ENCODE measurements around the gene GNS.

The GNS gene

GRCh38 chr12:64735442-64735841 is 23.8 kb downstream of the GNS start:
- ATAC-seq, result no peak

- ATAC-seq, result no peak
Observed at GRCh38 chr12:64733857-64734256, 25.3 kb downstream of the GNS start.

DNA sequence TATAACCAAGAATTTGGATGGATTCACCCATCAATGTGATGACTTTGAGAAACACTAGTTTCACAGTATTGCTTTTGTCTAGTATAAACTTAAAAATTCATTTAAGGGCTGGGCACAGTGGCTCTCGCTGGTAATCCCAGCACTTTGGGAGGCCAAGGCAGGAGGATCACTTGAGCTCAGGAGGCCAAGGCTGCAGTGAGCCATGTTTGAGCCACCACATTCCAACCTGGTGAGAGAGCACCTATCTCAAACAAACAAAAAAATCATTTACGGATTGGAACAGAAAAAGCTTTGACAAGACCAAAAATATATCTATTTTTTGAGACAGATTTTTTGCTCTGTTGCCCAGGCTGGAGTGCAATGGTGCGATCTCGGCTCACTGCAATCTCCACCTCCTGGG is 27.5 kb downstream of the GNS start:
- no peak for ATAC-seq

DNA sequence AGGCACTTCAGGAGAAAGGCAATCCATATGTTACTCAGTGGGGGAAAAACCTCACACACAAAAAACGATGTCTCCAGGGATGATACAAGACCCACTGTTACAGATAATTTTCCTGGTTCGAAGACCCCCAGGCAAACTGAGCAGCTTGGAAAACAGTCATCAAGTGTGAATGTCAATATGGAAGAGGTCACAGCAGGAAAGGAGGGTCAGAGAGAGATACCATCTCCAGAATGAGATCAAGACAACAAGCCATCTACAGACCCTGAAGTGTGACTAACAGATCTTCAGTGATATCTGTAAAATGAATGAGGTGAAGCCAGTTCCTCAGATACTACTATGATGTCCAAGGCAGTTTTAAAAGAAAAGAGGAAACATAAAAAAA is 28.6 kb downstream of the GNS start:
- peak in 1 of 2 donors; percentile 49 for ATAC-seq

GRCh38 chr12:64729909-64730587 is 29.2 kb downstream of the GNS start:
- peak in 1 of 2 donors; percentile 27 for ATAC-seq

DNA sequence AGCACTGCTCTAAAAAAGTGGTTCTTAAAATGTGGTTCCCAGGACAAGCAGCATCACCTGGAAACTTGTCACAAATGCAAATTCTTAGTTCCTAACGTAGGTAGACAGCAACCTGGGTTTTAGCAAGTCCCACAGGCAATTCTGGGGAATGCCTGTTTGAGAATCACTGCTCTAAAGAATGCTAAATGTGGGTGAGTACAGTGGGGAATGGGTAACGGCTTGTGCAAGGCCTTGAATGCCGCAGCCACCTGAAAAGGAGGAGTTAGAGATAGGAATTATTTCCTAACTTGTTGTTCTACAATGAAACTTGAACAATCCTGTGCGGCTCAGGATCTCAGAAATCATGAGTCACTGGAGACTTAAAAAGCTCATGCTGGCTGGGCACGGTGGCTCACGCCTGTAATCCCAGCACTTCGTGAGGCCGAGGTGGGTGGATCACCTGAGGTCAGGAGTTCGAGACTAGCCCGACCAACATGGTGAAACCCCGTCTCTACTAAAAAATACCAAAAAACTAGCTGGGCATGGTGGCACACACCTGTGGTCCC is 34.9 kb downstream of the GNS start:
- ATAC-seq, result no peak

GRCh38 chr12:64723630-64724029 is 35.6 kb downstream of the GNS start:
- ATAC-seq, result no peak

DNA sequence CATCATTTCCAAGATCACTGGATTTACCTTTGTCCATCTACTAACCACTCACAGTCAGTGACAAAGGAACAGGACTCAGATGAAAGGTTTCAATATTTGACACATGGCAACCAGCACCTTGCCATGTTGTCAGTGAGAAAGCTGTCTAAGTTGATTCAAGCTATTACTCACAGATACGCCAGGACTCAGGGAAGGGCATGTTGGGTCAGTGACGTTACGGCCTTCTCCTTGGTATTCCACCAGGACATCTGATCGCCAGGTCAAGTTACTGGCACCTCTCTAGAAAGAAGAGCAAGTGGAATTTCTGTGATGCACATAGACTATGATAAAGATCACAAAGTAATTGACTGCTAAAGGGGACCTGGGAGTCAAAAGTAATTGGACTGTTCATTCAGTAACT is 36.4 kb downstream of the GNS start:
- ATAC-seq, result no peak

DNA sequence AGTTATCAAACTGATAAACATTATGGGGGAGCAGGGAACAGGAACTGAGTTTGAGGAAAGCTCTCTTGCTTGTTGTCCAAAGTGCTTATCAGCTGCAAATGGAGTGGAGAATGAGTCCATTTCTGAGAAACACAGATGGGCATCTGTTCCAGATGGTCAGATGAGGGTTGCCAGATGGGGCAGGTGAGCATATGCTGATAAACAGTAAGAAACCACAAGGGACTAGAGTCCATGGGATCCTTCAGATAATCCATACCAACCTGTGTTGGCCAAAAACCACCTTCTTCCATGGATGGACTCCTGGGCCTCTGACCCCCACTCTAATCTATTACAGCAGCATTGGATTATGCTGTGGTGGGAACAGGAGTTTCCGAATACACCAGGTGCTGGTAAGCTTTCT is 38.3 kb downstream of the GNS start:
- no peak for ATAC-seq

DNA sequence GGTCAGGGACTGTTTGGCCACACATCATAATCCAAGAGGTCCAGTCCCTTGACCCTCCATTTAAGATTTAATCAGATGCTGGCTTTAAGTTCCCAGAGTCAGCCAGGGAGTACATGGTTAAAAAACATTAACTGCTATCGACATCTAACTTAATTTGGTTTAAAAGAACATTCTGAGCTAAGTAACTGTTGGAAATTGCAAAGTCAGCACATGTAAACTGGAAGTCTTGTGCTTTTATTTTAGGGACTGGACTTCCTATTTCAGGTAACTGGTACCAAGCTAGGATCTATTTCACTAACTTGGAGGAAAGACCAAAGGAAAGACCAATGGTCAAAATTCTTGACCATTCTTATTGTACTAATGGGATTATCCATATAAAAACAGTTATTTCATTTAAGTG is 40.6 kb downstream of the GNS start:
- no peak for ATAC-seq

GRCh38 chr12:64716839-64717455 is 42.3 kb downstream of the GNS start:
- no peak for ATAC-seq

DNA sequence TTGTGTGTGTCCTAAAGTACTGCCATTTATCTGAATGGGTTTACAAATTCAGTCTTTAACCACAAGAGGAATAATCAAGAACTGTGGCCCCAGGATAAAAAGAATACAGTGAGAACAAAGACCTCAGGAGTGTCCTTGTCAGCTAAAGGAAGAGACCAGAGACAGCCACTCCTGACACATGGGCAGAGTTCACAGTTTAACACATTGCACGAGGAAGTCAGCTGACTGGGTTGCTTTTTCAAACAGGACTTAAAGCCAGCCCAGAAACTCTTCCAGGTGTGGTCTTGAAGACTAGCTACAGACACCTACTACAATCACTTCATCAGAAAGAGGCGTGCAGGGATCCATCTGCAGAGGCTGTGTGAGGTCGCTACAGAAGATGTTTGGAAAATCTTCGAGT is 42.8 kb downstream of the GNS start:
- ATAC-seq, result no peak

- peak; percentile 89 to 94 for ATAC-seq
Observed at GRCh38 chr12:64714551-64714968, 44.6 kb downstream of the GNS start.

GRCh38 chr12:64713376-64713775 is 45.8 kb downstream of the GNS start:
- ATAC-seq, result no peak

DNA sequence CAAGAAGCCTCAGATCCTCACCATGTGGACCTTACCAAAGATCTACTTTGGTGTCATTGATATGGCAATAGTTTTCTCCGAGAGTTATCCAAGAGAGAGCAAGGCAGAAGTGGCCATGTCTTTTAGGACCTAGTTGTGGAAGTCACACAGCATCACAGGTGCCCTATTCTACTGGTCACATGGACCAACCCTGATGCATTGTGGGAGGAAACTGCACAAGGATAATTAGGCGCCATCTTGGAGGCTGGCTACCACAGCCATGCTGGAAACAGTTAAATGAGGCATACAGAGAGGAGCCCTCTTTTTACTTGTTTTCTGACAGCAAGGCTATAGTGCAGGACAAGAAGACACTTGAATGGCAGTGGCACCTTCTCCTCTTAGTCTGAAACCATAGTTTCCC is 49.8 kb downstream of the GNS start:
- ATAC-seq, result no peak

DNA sequence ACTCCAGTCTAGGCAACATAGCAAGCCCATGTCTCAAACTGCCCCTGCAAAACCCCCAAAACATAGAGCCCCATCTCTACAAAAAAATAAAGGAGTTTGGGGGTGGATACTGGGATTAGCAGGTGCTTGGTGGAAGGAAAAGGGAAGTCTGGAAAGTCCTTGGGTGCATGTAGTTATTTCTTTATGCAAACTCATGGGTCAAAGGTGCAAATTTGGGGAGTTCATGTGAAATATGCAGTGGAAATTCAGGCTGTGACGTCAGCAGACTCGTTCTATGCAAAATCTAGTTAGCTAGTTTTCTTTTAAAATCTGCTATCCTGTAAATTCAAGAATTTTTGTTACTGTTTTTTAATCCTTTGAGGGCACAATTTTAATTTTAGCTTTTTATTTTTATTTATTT is 51.3 kb downstream of the GNS start:
- ATAC-seq, result no peak

- no peak for ATAC-seq
Observed at GRCh38 chr12:64707362-64707761, 51.8 kb downstream of the GNS start.

- no peak for ATAC-seq
Observed at GRCh38 chr12:64706857-64707256, 52.3 kb downstream of the GNS start.

- no peak for ATAC-seq
Observed at GRCh38 chr12:64706306-64706705, 52.9 kb downstream of the GNS start.

- no peak for ATAC-seq
Observed at GRCh38 chr12:64701283-64701682, 57.9 kb downstream of the GNS start.

- peak; percentile 37 to 57 for ATAC-seq
Observed at GRCh38 chr12:64700532-64700931, 58.7 kb downstream of the GNS start.

DNA sequence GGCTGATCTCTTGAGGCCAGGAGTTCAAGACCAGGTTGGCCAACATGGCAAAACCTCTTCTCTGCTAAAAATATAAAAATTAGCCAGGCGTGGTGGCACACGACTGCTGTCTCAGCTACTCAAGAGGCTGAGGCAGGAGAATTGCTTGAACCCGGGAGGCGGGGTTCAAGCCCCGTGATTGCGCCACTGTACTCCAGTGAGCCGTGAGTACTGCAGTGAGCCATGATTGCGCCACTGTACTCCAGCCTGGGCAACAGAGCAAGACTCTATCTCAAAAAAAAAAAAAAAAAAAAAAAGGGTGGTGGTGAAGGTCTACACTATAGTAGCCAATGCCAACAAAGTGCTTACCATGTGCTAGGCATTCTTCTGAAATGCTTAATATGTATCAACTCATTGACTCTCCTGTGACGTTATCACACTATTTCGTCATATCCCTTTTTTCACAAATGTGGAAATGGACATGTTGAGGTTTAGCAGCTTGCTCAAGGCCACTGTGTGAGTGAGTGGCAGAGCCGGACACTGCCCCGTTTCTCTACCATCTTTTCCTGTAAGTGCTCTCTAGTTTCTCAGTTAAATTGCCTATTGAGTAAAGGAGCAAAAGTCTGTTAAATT is 59.6 kb downstream of the GNS start:
- no peak for ATAC-seq

DNA sequence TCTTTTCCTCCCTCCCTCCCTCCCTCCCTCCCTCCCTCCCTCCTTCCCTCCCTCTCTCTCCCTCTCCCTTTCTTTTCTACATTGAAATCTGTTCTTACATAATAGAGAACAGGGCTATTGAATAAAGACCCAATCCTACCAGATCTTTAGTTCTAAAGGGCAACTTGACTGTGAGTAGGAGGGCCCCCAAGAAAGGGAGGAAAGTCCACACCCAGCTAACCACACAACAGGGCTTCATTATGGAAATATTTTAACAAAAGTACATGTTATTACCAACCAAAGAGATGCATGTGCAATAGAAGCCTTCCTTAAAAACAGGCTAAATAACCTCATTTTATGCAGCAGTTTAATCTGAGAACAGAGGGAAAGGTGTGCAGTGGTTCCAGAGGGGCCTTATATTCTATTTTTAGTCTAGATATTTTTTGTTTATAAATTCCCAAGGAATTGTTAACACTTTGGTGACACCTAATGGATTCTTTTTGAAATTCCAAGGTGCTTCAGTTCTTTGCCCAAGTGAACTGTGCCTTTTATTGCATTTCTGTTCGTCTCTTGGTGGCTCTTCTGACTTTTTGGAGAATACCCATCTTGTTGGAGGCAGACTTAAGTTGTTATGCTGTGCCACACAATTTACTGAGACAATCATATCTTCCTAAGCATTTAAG is 63.0 kb downstream of the GNS start:
- ATAC-seq, result no peak

- no peak for ATAC-seq
Observed at GRCh38 chr12:64695550-64695949, 63.7 kb downstream of the GNS start.
